H9 (cell line): ENCODE results near the gene HABP4. TPM values are rescaled to one million over a fixed set of nuclear protein-coding genes. Genes with fewer than 3 reads are reported as not detected.

Experiments used
- DNase-seq: peaks from one replicate; pipeline ENCODE4 v3.0.0-alpha.2; 2017
- H2AFZ ChIP-seq: one replicate; pipeline ENCODE4 v1.6.1; 2013; ENCODE audit warnings: mild to moderate bottlenecking, low read length, control low read depth, moderate library complexity
- H2AK5ac ChIP-seq: 2 replicates; pipeline ENCODE4 v1.6.1; 2013; ENCODE audit warnings: low read length, control low read depth, mixed read lengths; ENCODE audit not compliant: insufficient read length
- H2BK120ac ChIP-seq: one replicate; pipeline ENCODE4 v1.6.1; 2013; ENCODE audit warnings: low read depth, mild to moderate bottlenecking, low read length, control low read depth, inconsistent platforms; ENCODE audit not compliant: poor library complexity, severe bottlenecking
- H2BK12ac ChIP-seq: 2 replicates; pipeline ENCODE4 v1.6.1; 2013; ENCODE audit warnings: low read length, control low read depth, mixed read lengths, low read depth; ENCODE audit not compliant: insufficient read length
- H2BK15ac ChIP-seq: 2 replicates; pipeline ENCODE4 v1.6.1; 2013; ENCODE audit warnings: low read depth, low read length, control low read depth
- H2BK20ac ChIP-seq: one replicate; pipeline ENCODE4 v1.6.1; 2013; ENCODE audit warnings: low read depth, mild to moderate bottlenecking, low read length, control low read depth, inconsistent platforms; ENCODE audit not compliant: poor library complexity, severe bottlenecking
- H2BK5ac ChIP-seq: 2 replicates; pipeline ENCODE4 v1.6.1; 2013; ENCODE audit warnings: low read length, control low read depth, mixed read lengths; ENCODE audit not compliant: insufficient read length
- H3K14ac ChIP-seq: 2 replicates; pipeline ENCODE4 v1.6.1; 2013; ENCODE audit warnings: low read length, control low read depth; ENCODE audit not compliant: insufficient read depth
- H3K18ac ChIP-seq: 2 replicates; pipeline ENCODE4 v1.6.1; 2013; ENCODE audit warnings: low read depth, mild to moderate bottlenecking, mixed read lengths, low read length, control low read depth; ENCODE audit not compliant: insufficient read length
- H3K23ac ChIP-seq: 2 replicates; pipeline ENCODE4 v1.6.1; 2013; ENCODE audit warnings: low read length, control low read depth, mixed read lengths, low read depth; ENCODE audit not compliant: insufficient read length
- H3K23me2 ChIP-seq: 2 replicates; pipeline ENCODE4 v1.6.1; 2013; ENCODE audit warnings: low read depth, mild to moderate bottlenecking, mixed read lengths, low read length, control low read depth; ENCODE audit not compliant: insufficient read length, poor library complexity, severe bottlenecking
- H3K27ac ChIP-seq: 2 replicates; pipeline ENCODE4 v1.5.1; 2013; ENCODE audit warnings: low read length, control low read depth, mixed read lengths, low read depth; ENCODE audit not compliant: insufficient read length
- H3K27me3 ChIP-seq: 2 replicates; pipeline ENCODE4 v1.6.1; 2013; ENCODE audit warnings: low read length, control low read depth, inconsistent platforms; ENCODE audit not compliant: insufficient read depth
- H3K4ac ChIP-seq: 2 replicates; pipeline ENCODE4 v1.6.1; 2013; ENCODE audit warnings: low read depth, mild to moderate bottlenecking, control low read depth, inconsistent platforms, low read length, moderate library complexity
- H3K4me1 ChIP-seq: 2 replicates; pipeline ENCODE4 v1.6.1; 2013; ENCODE audit warnings: low read length, control low read depth, inconsistent platforms; ENCODE audit not compliant: insufficient read depth
- H3K4me2 ChIP-seq: 2 replicates; pipeline ENCODE4 v1.6.1; 2013; ENCODE audit warnings: low read length, control low read depth, mixed read lengths; ENCODE audit not compliant: insufficient read length, insufficient read depth
- H3K56ac ChIP-seq: 2 replicates; pipeline ENCODE4 v1.6.1; 2013; ENCODE audit warnings: low read depth, mild to moderate bottlenecking, mixed read lengths, low read length, control low read depth; ENCODE audit not compliant: insufficient read length
- H3K79me1 ChIP-seq: 2 replicates; pipeline ENCODE4 v1.6.1; 2013; ENCODE audit warnings: low read depth, mild to moderate bottlenecking, moderate library complexity, low read length, control low read depth, inconsistent platforms; ENCODE audit not compliant: insufficient read depth, poor library complexity, severe bottlenecking
- H3K79me2 ChIP-seq: 2 replicates; pipeline ENCODE4 v1.6.1; 2013; ENCODE audit warnings: low read length, control low read depth, inconsistent platforms; ENCODE audit not compliant: insufficient read depth
- H3K9ac ChIP-seq: 2 replicates; pipeline ENCODE4 v1.6.1; 2013; ENCODE audit warnings: low read length, control low read depth, mixed read lengths; ENCODE audit not compliant: insufficient read length; ENCODE audit errors: extremely low read depth
- H3K9me3 ChIP-seq: one replicate; pipeline ENCODE4 v1.6.1; 2013; ENCODE audit warnings: low read depth, low read length, inconsistent platforms; ENCODE audit not compliant: control insufficient read depth
- H3T11ph ChIP-seq: one replicate; pipeline ENCODE4 v1.6.1; 2013; ENCODE audit warnings: mild to moderate bottlenecking, low read length, control low read depth, inconsistent platforms
- H4K20me1 ChIP-seq: one replicate; pipeline ENCODE4 v1.6.1; 2013; ENCODE audit not compliant: control insufficient read depth, insufficient read length, insufficient read depth
- H4K5ac ChIP-seq: 2 replicates; pipeline ENCODE4 v1.6.1; 2013; ENCODE audit warnings: low read depth, mild to moderate bottlenecking, mixed read lengths, low read length, control low read depth; ENCODE audit not compliant: insufficient read length
- H4K8ac ChIP-seq: replicated peaks from 2 replicates; pipeline ENCODE4 v1.6.1; 2013; ENCODE audit warnings: low read length, control low read depth, mixed read lengths, low read depth; ENCODE audit not compliant: insufficient read length
- H4K91ac ChIP-seq: 2 replicates; pipeline ENCODE4 v1.6.1; 2013; ENCODE audit warnings: low read depth, mild to moderate bottlenecking, moderate library complexity, mixed read lengths, low read length, control low read depth; ENCODE audit not compliant: insufficient read length
- H3K27ac Mint-ChIP-seq, 3 experiments: 2 replicates in 2 of 3; 3 replicates in 1 of 3; pipeline ENCODE4 v1.8.0; 2020 to 2021; ENCODE audit warnings: mixed read lengths in 3 of 3, mild to moderate bottlenecking in 1 of 3, moderate library complexity in 1 of 3
- H3K27me3 Mint-ChIP-seq: 2 replicates; pipeline ENCODE4 v1.8.0; 2021; ENCODE audit warnings: low read depth, mild to moderate bottlenecking, moderate library complexity, mixed read lengths
- H3K36me3 Mint-ChIP-seq, 3 experiments: 2 replicates in 2 of 3; 3 replicates in 1 of 3; pipeline ENCODE4 v1.8.0; 2020 to 2021; ENCODE audit warnings: low read depth in 3 of 3, mixed read lengths in 3 of 3; ENCODE audit not compliant: insufficient read depth in 1 of 3
- H3K4me1 Mint-ChIP-seq, 2 experiments: 2 replicates each; pipeline ENCODE4 v1.8.0; 2020; ENCODE audit warnings: mixed read lengths in 2 of 2
- H3K4me3 Mint-ChIP-seq, 2 experiments: 2 replicates in 1 of 2; 3 replicates in 1 of 2; pipeline ENCODE4 v1.8.0; 2020 to 2021; ENCODE audit warnings: mild to moderate bottlenecking in 2 of 2, mixed read lengths in 2 of 2, moderate library complexity in 1 of 2
- H3K9me3 Mint-ChIP-seq, 2 experiments: 2 replicates in 1 of 2; 3 replicates in 1 of 2; pipeline ENCODE4 v1.8.0; 2020; ENCODE audit warnings: mild to moderate bottlenecking in 2 of 2, mixed read lengths in 2 of 2, moderate library complexity in 1 of 2
- WGBS: extraction: QIAGEN DNeasy Blood & Tissue Kit; methylation state at CpG from one replicate; pipeline ENCODE4 v1.1.7; 2013; ENCODE audit warnings: missing lambda C conversion rate, low lambda C conversion rate, mixed read lengths; ENCODE audit not compliant: insufficient read length; ENCODE audit errors: extremely low coverage; 5-methylcytosine and 5-hydroxymethylcytosine counted together
- total RNA-seq: library from RNA; stranded (reverse); gene quantifications from 2 replicates; pipeline ENCODE4 v1.2.1, GENCODE V29; 2021
- TF ChIP-seq, protein P1 (sequence below): fragments of 200-600 bp; sonication (generic); conservative IDR thresholded peaks from 3 replicates; pipeline ENCODE4 v1.8.0; 2021; ENCODE audit warnings: antibody characterized with exemption, mild to moderate bottlenecking

HABP4 gene
- total RNA-seq, 1 experiment from 2014 or later, result 7.5 TPM

DNA sequence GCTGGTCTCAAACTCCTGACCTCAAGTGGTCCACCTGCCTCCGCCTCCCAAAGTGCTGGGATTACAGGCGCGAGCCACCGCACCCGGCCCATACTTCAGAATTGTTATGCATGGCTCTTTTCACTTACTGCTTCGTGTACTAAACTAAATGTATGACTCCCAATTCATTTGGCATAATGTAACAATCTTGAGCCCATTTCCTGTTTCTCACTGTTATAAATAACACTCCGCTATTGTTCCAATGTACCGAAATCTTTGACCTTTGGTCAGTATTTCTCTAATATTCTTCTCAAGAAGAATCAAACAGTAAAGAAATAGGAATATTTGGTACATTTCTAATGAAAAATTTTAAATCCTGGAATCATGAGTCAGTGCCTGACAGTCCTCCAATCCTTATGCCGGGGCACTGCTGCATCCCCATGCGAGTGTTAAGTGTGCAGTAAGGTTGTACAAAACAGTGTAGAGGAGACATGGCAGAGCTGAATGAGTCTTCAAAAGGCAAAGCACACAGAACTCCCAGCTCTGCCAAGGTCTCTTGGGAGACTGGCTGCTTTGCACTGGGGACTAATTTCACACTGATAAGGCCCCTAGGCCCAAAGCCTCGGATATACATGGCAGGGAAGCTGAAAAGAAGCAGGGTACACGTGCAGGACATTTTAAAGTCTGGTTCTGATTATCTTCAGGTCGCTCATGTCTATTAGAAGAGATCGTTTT lies 58.4 kb downstream of the HABP4 start:
- DNase-seq, result no peak
- Histone ChIP-seq H3K18ac (no peak overlapping the region), H3K79me1 (no peaks in the 10 kb centered on the region), H3K14ac (no peak overlapping the region), H3K9ac (no peak overlapping the region), H2BK20ac (no peak overlapping the region), H2BK5ac (no peak overlapping the region), H3K27ac (no peak overlapping the region), H2BK120ac (no peak overlapping the region), H3K9me3 (no peaks in the 10 kb centered on the region), H3K23me2 (no peaks in the 10 kb centered on the region), H4K91ac (no peak overlapping the region), H2BK15ac (no peak overlapping the region), H4K5ac (no peak overlapping the region), H3K4ac (no peak overlapping the region), H3T11ph (no peak overlapping the region), H4K8ac (no peak overlapping the region), H2AFZ (no peak overlapping the region), H3K4me2 (no peak overlapping the region), H2AK5ac (no peak overlapping the region), H2BK12ac (no peak overlapping the region), H3K4me1 (no peaks in the 10 kb centered on the region; the same call in none of the 2 replicates), H4K20me1 (no peaks in the 10 kb centered on the region), H3K56ac (no peak overlapping the region), H3K23ac (no peak overlapping the region), H3K27me3 (no peaks in the 10 kb centered on the region), H3K79me2 (no peaks in the 10 kb centered on the region)
- H3K27me3 Mint-ChIP-seq, result no peaks in the 10 kb centered on the region
- peaks cover 17 to 19% of the 10 kb centered on the region in 2 experiments for H3K4me1 Mint-ChIP-seq
- H3K4me3 Mint-ChIP-seq, result no peak overlapping the region
- H3K36me3 Mint-ChIP-seq, result peaks cover 7 to 21% (median 15%) of the 10 kb centered on the region in 3 experiments; a peak in 6 of 7 replicates
- no peaks in the 10 kb centered on the region for H3K9me3 Mint-ChIP-seq
- WGBS, result no CpG with 5 or more reads among the region's 14 CpGs
- peak overlapping the region in 2 of 3 experiments; percentile 43 to 78; a peak in 3 of 7 replicates for H3K27ac Mint-ChIP-seq
- TF ChIP-seq, protein P1, sequence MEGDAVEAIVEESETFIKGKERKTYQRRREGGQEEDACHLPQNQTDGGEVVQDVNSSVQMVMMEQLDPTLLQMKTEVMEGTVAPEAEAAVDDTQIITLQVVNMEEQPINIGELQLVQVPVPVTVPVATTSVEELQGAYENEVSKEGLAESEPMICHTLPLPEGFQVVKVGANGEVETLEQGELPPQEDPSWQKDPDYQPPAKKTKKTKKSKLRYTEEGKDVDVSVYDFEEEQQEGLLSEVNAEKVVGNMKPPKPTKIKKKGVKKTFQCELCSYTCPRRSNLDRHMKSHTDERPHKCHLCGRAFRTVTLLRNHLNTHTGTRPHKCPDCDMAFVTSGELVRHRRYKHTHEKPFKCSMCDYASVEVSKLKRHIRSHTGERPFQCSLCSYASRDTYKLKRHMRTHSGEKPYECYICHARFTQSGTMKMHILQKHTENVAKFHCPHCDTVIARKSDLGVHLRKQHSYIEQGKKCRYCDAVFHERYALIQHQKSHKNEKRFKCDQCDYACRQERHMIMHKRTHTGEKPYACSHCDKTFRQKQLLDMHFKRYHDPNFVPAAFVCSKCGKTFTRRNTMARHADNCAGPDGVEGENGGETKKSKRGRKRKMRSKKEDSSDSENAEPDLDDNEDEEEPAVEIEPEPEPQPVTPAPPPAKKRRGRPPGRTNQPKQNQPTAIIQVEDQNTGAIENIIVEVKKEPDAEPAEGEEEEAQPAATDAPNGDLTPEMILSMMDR, result no peak
